Common myeloid progenitor, CD34-positive (primary cell): Measurements from ENCODE around the gene AP1S3.

Source experiments
- CTCF ChIA-PET: fragments of 350-600 bp; sonication (Branson Sonifier 250); formaldehyde crosslinking; loops from one replicate; lab custom pipeline; 2021; ENCODE audit warnings: antibody characterized with exemption; lab: Charles Lee
- POLR2A ChIA-PET: fragments of 350-600 bp; sonication (Branson Sonifier 250); formaldehyde crosslinking; loops from one replicate; lab custom pipeline; 2021; ENCODE audit warnings: antibody characterized with exemption; lab: Charles Lee
- DNase-seq, 3 donors: peaks; one replicate each; pipeline versions ENCODE4 v3.0.0 to v3.0.0-alpha.2; 2013
- H3K27ac ChIP-seq, 2 experiments: 1 replicate in 1 of 2; 2 replicates in 1 of 2; pipeline ENCODE4 v1.7.0; 2013; ENCODE audit warnings: inconsistent platforms in 2 of 2, low read length in 2 of 2, mild to moderate bottlenecking in 2 of 2, low read depth in 1 of 2, moderate library complexity in 1 of 2; ENCODE audit not compliant: severe bottlenecking in 2 of 2, insufficient read depth in 1 of 2, poor library complexity in 1 of 2
- H3K27me3 ChIP-seq, 5 experiments: replicated peaks in 2 of 5; 1 replicate in 3 of 5; 2 replicates in 2 of 5; pipeline versions ENCODE4 v1.6.1 to v1.7.0; 2013; ENCODE audit warnings: low read length in 4 of 5, mild to moderate bottlenecking in 2 of 5, moderate library complexity in 2 of 5, inconsistent platforms in 1 of 5; ENCODE audit not compliant: insufficient read depth in 5 of 5, control insufficient read depth in 4 of 5
- H3K36me3 ChIP-seq, 4 experiments: 1 replicate in 2 of 4; 2 replicates in 2 of 4; pipeline versions ENCODE4 v1.6.1 to v1.7.0; 2013; ENCODE audit warnings: low read length in 3 of 4, control low read depth in 1 of 4, mild to moderate bottlenecking in 1 of 4; ENCODE audit not compliant: control insufficient read depth in 4 of 4, insufficient read depth in 4 of 4
- H3K4me1 ChIP-seq, 4 experiments: 1 replicate in 3 of 4; 2 replicates in 1 of 4; pipeline versions ENCODE4 v1.6.1 to v1.7.1; 2013; ENCODE audit warnings: low read length in 3 of 4, mild to moderate bottlenecking in 3 of 4, control low read depth in 1 of 4, inconsistent platforms in 1 of 4, moderate library complexity in 1 of 4; ENCODE audit not compliant: control insufficient read depth in 4 of 4, insufficient read depth in 4 of 4; ENCODE audit errors: control extremely low read depth in 1 of 4
- H3K4me3 ChIP-seq, 7 experiments: 1 replicate in 4 of 7; 2 replicates in 3 of 7; pipeline versions ENCODE4 v1.5.1 to v1.7.0; 2013; ENCODE audit warnings: mild to moderate bottlenecking in 7 of 7, low read length in 6 of 7, moderate library complexity in 6 of 7, inconsistent platforms in 2 of 7, low read depth in 2 of 7, control low read depth in 1 of 7; ENCODE audit not compliant: insufficient read depth in 4 of 7, control insufficient read depth in 1 of 7; ENCODE audit errors: extremely low read depth in 1 of 7
- H3K9me3 ChIP-seq, 5 experiments: 1 replicate in 4 of 5; 2 replicates in 1 of 5; pipeline versions ENCODE4 v1.6.1 to v1.7.1; 2013; ENCODE audit warnings: low read length in 4 of 5, mild to moderate bottlenecking in 2 of 5, inconsistent platforms in 1 of 5, low read depth in 1 of 5, moderate library complexity in 1 of 5; ENCODE audit not compliant: control insufficient read depth in 4 of 5, insufficient read depth in 2 of 5; ENCODE audit errors: control extremely low read depth in 1 of 5
- WGBS: methylation state at CpG from one replicate; pipeline ENCODE4 v1.1.5; 2013; ENCODE audit not compliant: insufficient coverage; 5-methylcytosine and 5-hydroxymethylcytosine counted together

The AP1S3 gene

GRCh38 chr2:223805008-223805407 lies 32.4 kb downstream of the AP1S3 start:
- WGBS: 94% methylated on average over 6 of the region's 8 CpGs
- H3K27ac ChIP-seq: no peak overlapping the region
- POLR2A ChIA-PET: no interaction called here

GRCh38 chr2:223801736-223802135 lies 35.6 kb downstream of the AP1S3 start:
- no peaks in the 10 kb centered on the region for H3K27me3 ChIP-seq
- no peak overlapping the region for H3K4me3 ChIP-seq
- H3K9me3 ChIP-seq: no peaks in the 10 kb centered on the region
- peak in 1 of 3 donors; percentile 26 for DNase-seq
- ChIA-PET POLR2A (no interaction called here), CTCF (interaction anchor here (2.3 kb wide), 1 partner anchor 73 kb away, joined by 7 read pairs; no protein-coding TSS in a partner anchor)
- 43% methylated on average over 2 of the region's 5 CpGs for WGBS
- H3K4me1 ChIP-seq: peaks cover 0 to 2% (median 0%) of the 10 kb centered on the region in 4 experiments
- no peak overlapping the region for H3K27ac ChIP-seq
- no peaks in the 10 kb centered on the region for H3K36me3 ChIP-seq

More at GRCh38 chr2:223805008-223805407, 32.4 kb downstream of the AP1S3 start:
- Histone ChIP-seq H3K4me1 (peaks cover 0 to 2% (median 0%) of the 10 kb centered on the region in 4 experiments), H3K9me3 (no peaks in the 10 kb centered on the region), H3K4me3 (no peak overlapping the region), H3K27me3 (no peaks in the 10 kb centered on the region), H3K36me3 (no peaks in the 10 kb centered on the region)
- CTCF ChIA-PET: no interaction called here
- no peak for DNase-seq

- 100% methylated on average over 4 of the region's 4 CpGs for WGBS
- no peak for DNase-seq
- H3K27ac ChIP-seq: no peak overlapping the region
- no peaks in the 10 kb centered on the region for H3K9me3 ChIP-seq
- peaks cover 0 to 2% (median 0%) of the 10 kb centered on the region in 4 experiments for H3K4me1 ChIP-seq
- H3K36me3 ChIP-seq: no peaks in the 10 kb centered on the region
- no peak overlapping the region for H3K4me3 ChIP-seq
- CTCF ChIA-PET: interaction anchor here (2.3 kb wide), 1 partner anchor 73 kb away, joined by 7 read pairs; no protein-coding TSS in a partner anchor
- H3K27me3 ChIP-seq: no peaks in the 10 kb centered on the region
- POLR2A ChIA-PET: no interaction called here
Observed at GRCh38 chr2:223800908-223801307, 36.5 kb downstream of the AP1S3 start.

GRCh38 chr2:223797811-223798721 lies 39.3 kb downstream of the AP1S3 start:
- Histone ChIP-seq H3K4me3 (no peak overlapping the region), H3K9me3 (no peaks in the 10 kb centered on the region), H3K27me3 (no peaks in the 10 kb centered on the region), H3K36me3 (no peaks in the 10 kb centered on the region), H3K4me1 (no peaks in the 10 kb centered on the region), H3K27ac (no peak overlapping the region)
- 100% methylated on average over 1 of the region's 4 CpGs for WGBS
- DNase-seq: peak in 2 of 3 donors; percentile 22 to 32
- CTCF ChIA-PET: interaction anchor here (1.1 to 2.0 kb wide), 3 partner anchors 17 to 71 kb away, joined by 3 to 6 read pairs (median 5); no protein-coding TSS in a partner anchor
- POLR2A ChIA-PET: interaction anchor here (0.6 kb wide), 1 partner anchor 1142 kb away, joined by 3 read pairs; the partner anchor contains the start of gene FARSB

- H3K36me3 ChIP-seq: no peaks in the 10 kb centered on the region
- H3K27me3 ChIP-seq: no peaks in the 10 kb centered on the region
- POLR2A ChIA-PET: interaction anchor here (0.6 kb wide), 1 partner anchor 1141 kb away, joined by 3 read pairs; the partner anchor contains the start of gene FARSB
- H3K27ac ChIP-seq: no peak overlapping the region
- peaks cover 0 to 2% (median 0%) of the 10 kb centered on the region in 5 experiments for H3K9me3 ChIP-seq
- DNase-seq: no peak
- 100% methylated on average over 2 of the region's 5 CpGs for WGBS
- H3K4me3 ChIP-seq: no peak overlapping the region
- no peaks in the 10 kb centered on the region for H3K4me1 ChIP-seq
- CTCF ChIA-PET: interaction anchor here (1.4 to 2.0 kb wide), 2 partner anchors 16 to 70 kb away, joined by 3 to 6 read pairs; no protein-coding TSS in a partner anchor
Observed at GRCh38 chr2:223797037-223797436, 40.3 kb downstream of the AP1S3 start.

- H3K4me3 ChIP-seq: no peak overlapping the region
- ChIA-PET POLR2A (no interaction called here), CTCF (no interaction called here)
- no peak for DNase-seq
- H3K4me1 ChIP-seq: peaks cover 0 to 6% (median 0%) of the 10 kb centered on the region in 4 experiments
- no peak overlapping the region for H3K27ac ChIP-seq
- WGBS: no CpG with 5 or more reads among the region's 6 CpGs
- no peaks in the 10 kb centered on the region for H3K27me3 ChIP-seq
- peaks cover 0 to 2% (median 0%) of the 10 kb centered on the region in 5 experiments for H3K9me3 ChIP-seq
- no peaks in the 10 kb centered on the region for H3K36me3 ChIP-seq
Observed at GRCh38 chr2:223789423-223789822, 48.0 kb downstream of the AP1S3 start.

- CTCF ChIA-PET: interaction anchor here (1.5 kb wide), 1 partner anchor 14 kb away, joined by 3 read pairs; no protein-coding TSS in a partner anchor
- Histone ChIP-seq H3K27ac (no peak overlapping the region), H3K4me1 (peaks cover 0 to 6% (median 0%) of the 10 kb centered on the region in 4 experiments), H3K27me3 (no peaks in the 10 kb centered on the region), H3K4me3 (no peak overlapping the region), H3K9me3 (peaks cover 0 to 2% (median 0%) of the 10 kb centered on the region in 5 experiments), H3K36me3 (no peaks in the 10 kb centered on the region)
- DNase-seq: no peak
- POLR2A ChIA-PET: no interaction called here
Observed at GRCh38 chr2:223788826-223789225, 48.6 kb downstream of the AP1S3 start.
